GM18519 (cell line): Measurements from ENCODE around the gene KIAA1586.

ENCODE experiments used
- ATAC-seq: cut with Tn5 transposase; IDR thresholded peaks from one replicate; pipeline ENCODE4 v1.9.1; 2021; ENCODE audit warnings: mild to moderate bottlenecking, moderate library complexity; ENCODE audit not compliant: unreplicated experiment, low FRiP score

Gene KIAA1586

DNA sequence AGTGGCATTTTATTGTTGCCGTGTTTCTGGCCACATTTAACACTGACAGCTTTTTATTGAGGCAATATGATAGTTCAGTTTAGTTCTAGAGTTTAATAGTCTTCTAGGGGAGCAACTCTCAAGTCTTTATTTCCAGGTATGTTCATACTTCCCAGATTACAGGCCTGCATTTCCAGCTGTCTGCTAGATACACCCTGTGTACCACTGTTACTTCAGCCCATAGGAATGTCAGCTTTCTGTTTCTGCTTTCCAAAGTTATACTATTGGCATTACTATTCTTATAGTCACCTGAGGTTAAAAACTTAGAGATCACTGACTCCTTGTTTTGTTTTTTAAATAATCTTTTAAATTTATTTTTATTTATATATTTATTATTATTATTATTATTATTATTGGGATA lies 51.1 kb downstream of the KIAA1586 start:
- ATAC-seq = no peak

DNA sequence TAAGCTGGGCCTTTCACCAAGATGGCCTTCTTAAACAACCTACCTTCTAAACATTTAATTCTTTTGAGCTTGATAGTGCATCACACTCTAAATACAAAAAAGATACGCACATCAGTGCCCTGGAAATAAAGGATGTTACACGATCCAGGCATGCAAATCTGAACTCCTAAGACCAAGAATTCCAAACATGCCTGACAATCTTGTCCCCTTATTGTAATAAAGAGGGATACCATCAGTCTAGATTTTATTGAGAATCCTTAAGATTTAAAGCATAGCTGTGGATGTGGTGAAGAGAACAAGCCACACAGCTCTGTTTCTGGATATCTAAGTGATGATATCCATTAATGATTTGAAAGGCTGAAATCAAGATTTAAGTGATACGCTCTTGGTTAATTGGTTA lies 56.5 kb downstream of the KIAA1586 start:
- no peak for ATAC-seq

DNA sequence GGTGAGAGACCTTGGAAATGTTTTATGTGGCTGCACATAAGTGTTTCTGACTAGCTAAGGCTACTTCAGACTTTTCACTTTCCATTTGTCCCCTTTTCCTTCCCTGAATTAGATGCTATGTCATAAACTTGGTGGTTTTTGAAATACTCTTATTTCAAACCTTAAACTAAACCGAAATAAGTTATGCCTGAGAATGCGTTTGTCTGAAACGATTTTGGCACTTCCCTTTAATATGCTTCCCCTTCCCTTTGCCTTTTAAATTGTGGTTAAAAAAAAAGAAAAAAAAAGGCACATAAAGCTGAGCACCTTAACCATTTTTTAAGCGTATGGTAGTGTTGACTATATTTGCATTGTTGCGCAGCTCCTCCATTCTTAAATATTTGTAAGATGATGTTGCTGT lies 57.8 kb downstream of the KIAA1586 start:
- ATAC-seq = no peak
